RWPE2 (cell line): ENCODE data around the gene FNDC10.
A peak's percentile ranks its signal among the peaks of the same experiment; 100 is the strongest.

Experiments used
- ATAC-seq: fragments of 200-7000 bp; cut with Tn5 transposase; 3 replicates; pipeline ENCODE4 v1.9.1; 2021; ENCODE audit warnings: low read depth
- DNase-seq: peaks from one replicate; pipeline ENCODE4 v3.0.0-alpha.2; 2020; ENCODE audit warnings: low spot score
- H3K27ac ChIP-seq: fragments of 450-650 bp; 2 replicates; pipeline ENCODE4 v1.5.1; 2017; ENCODE audit warnings: mild to moderate bottlenecking; ENCODE audit not compliant: poor library complexity, severe bottlenecking
- H3K27me3 ChIP-seq: fragments of 250-450 bp; sonication (Bioruptor Pico); 2 replicates; pipeline ENCODE4 v1.5.1; 2021; ENCODE audit warnings: mild to moderate bottlenecking, moderate library complexity; ENCODE audit not compliant: insufficient read depth, poor library complexity, severe bottlenecking
- H3K36me3 ChIP-seq: fragments of 250-450 bp; sonication (Bioruptor Pico); 2 replicates; pipeline ENCODE4 v1.5.1; 2020; ENCODE audit warnings: low read depth, mild to moderate bottlenecking, moderate library complexity
- H3K4me1 ChIP-seq: fragments of 250-450 bp; sonication (Bioruptor Pico); 2 replicates; pipeline ENCODE4 v1.5.1; 2021; ENCODE audit warnings: mild to moderate bottlenecking, moderate library complexity; ENCODE audit not compliant: insufficient read depth, poor library complexity, severe bottlenecking
- H3K4me3 ChIP-seq: fragments of 250-450 bp; sonication (Bioruptor Pico); 2 replicates; pipeline ENCODE4 v1.5.1; 2021; ENCODE audit warnings: mild to moderate bottlenecking, moderate library complexity; ENCODE audit not compliant: severe bottlenecking
- H3K9me3 ChIP-seq: fragments of 250-450 bp; sonication (Bioruptor Pico); 2 replicates; pipeline ENCODE4 v1.5.1; 2021; ENCODE audit warnings: mild to moderate bottlenecking, moderate library complexity; ENCODE audit not compliant: severe bottlenecking
- TF ChIP-seq, protein P1 (sequence below): fragments of 450-650 bp; IDR thresholded peaks from one replicate; pipeline ENCODE4 v1.5.1; 2017; ENCODE audit warnings: mild to moderate bottlenecking, moderate library complexity; ENCODE audit not compliant: poor library complexity, severe bottlenecking

FNDC10 gene

GRCh38 chr1:1551524-1552262 is 48.2 kb downstream of the FNDC10 start:
- H3K4me3 ChIP-seq = no peak overlapping the region
- no peaks in the 10 kb centered on the region for H3K27me3 ChIP-seq
- H3K36me3 ChIP-seq = peaks cover 6% of the 10 kb centered on the region
- peaks cover 7% of the 10 kb centered on the region for H3K4me1 ChIP-seq
- no peak for DNase-seq
- H3K27ac ChIP-seq = no peak overlapping the region
- no peaks in the 10 kb centered on the region for H3K9me3 ChIP-seq
- no peak for ATAC-seq
- TF ChIP-seq, protein P1, sequence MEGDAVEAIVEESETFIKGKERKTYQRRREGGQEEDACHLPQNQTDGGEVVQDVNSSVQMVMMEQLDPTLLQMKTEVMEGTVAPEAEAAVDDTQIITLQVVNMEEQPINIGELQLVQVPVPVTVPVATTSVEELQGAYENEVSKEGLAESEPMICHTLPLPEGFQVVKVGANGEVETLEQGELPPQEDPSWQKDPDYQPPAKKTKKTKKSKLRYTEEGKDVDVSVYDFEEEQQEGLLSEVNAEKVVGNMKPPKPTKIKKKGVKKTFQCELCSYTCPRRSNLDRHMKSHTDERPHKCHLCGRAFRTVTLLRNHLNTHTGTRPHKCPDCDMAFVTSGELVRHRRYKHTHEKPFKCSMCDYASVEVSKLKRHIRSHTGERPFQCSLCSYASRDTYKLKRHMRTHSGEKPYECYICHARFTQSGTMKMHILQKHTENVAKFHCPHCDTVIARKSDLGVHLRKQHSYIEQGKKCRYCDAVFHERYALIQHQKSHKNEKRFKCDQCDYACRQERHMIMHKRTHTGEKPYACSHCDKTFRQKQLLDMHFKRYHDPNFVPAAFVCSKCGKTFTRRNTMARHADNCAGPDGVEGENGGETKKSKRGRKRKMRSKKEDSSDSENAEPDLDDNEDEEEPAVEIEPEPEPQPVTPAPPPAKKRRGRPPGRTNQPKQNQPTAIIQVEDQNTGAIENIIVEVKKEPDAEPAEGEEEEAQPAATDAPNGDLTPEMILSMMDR = no peak

DNA sequence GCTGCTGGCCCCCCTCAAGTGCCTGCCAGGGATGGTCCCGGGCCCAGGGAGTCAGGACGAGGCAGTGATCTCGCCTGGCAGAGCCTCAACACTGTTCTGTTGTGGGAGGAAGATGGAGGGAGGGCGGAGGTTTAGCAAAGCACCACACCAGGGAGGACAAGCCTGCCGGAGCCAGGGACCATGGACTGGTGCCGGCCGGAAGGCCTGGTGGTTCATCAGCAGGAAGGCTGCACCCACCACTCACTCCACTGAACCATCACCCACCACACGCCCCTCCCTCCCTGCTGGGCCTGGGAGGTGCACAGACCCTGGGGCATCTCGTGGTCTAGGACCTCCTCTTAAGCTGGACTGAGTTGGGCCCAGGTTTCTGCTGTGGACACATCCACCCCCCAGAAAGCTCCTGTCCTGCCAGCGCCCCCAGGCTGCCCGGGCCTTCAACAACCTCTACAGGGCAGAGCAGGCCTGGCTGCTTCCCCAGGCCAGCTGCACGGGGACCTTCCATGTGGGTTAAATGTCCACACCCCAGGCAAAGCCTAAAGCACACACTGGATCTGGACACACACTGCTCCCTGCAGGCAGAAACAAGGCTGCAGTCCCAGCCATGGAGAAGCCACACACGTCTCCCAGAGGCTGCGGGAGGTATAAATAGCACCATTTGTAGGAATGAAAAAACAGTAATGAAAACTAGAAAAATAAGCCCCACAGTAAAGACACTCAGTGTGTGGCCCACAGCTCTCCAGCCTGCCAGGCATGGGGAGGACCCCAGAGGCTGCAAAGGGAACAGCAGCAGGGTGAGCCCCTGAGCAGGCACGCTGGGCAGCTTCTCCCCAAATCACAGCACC is 49.1 kb downstream of the FNDC10 start:
- H3K27ac ChIP-seq = no peak overlapping the region
- H3K36me3 ChIP-seq = peaks cover 6% of the 10 kb centered on the region
- ATAC-seq (peak; percentile 8; the same call in 1 of the 3 replicates), DNase-seq (peak; percentile 60)
- H3K27me3 ChIP-seq = no peaks in the 10 kb centered on the region
- H3K4me1 ChIP-seq = peaks cover 7% of the 10 kb centered on the region
- no peak overlapping the region for H3K4me3 ChIP-seq
- TF ChIP-seq, protein P1 = peak; percentile 6
- no peaks in the 10 kb centered on the region for H3K9me3 ChIP-seq

- TF ChIP-seq, protein P1 = no peak
- no peak for ATAC-seq
- H3K36me3 ChIP-seq = peaks cover 6% of the 10 kb centered on the region
Measured at GRCh38 chr1:1550087-1550486, 49.8 kb downstream of the FNDC10 start.

GRCh38 chr1:1548591-1548990 is 51.3 kb downstream of the FNDC10 start:
- Histone ChIP-seq H3K9me3 (no peaks in the 10 kb centered on the region), H3K36me3 (peaks cover 9% of the 10 kb centered on the region), H3K4me1 (no peaks in the 10 kb centered on the region), H3K27ac (no peak overlapping the region), H3K4me3 (no peak overlapping the region), H3K27me3 (no peaks in the 10 kb centered on the region)
- TF ChIP-seq, protein P1 = no peak
- ATAC-seq (no peak), DNase-seq (no peak)

More at GRCh38 chr1:1550087-1550486, 49.8 kb downstream of the FNDC10 start:
- no peaks in the 10 kb centered on the region for H3K27me3 ChIP-seq
- DNase-seq = no peak
- H3K9me3 ChIP-seq = no peaks in the 10 kb centered on the region
- H3K4me3 ChIP-seq = no peak overlapping the region
- H3K4me1 ChIP-seq = peaks cover 7% of the 10 kb centered on the region
- H3K27ac ChIP-seq = no peak overlapping the region
